Naive thymus-derived CD8-positive, alpha-beta T cell (primary cell): ENCODE measurements around the gene MGAT4C. TPM values are rescaled to one million over a fixed set of nuclear protein-coding genes. Genes with fewer than 3 reads are reported as not detected.

ENCODE experiments used
- ATAC-seq, 2 donors: fragments of 150-1000 bp; cut with Tn5 transposase in 1 of 2; sonication (Bioruptor Pico), chemical (Tn5 transposase) in 1 of 2; 1 replicate in 1 of 2; 2 replicates in 1 of 2; pipeline ENCODE4 v1.10.0; 2021; ENCODE audit warnings: mild to moderate bottlenecking in 2 of 2, moderate library complexity in 2 of 2
- POLR2A ChIA-PET: fragments of 350-600 bp; sonication (Branson Sonifier 250); formaldehyde crosslinking; loops from one replicate; lab custom pipeline; 2021; ENCODE audit warnings: antibody characterized with exemption; lab: Charles Lee
- DNase-seq, 10 donors: peaks; one replicate each; pipeline versions ENCODE4 v3.0.0 to v3.0.0-alpha.2; 2020 to 2022
- H3K27ac Mint-ChIP-seq, 10 donors: one replicate each; pipeline ENCODE4 v1.8.0; 2020 to 2022; ENCODE audit warnings: mild to moderate bottlenecking in 10 of 10, mixed read lengths in 10 of 10, moderate library complexity in 4 of 10, inconsistent platforms in 1 of 10
- H3K27me3 Mint-ChIP-seq, 5 donors: one replicate each; pipeline ENCODE4 v1.8.0; 2021 to 2022; ENCODE audit warnings: mixed read lengths in 5 of 5
- H3K36me3 Mint-ChIP-seq, 3 donors: one replicate each; pipeline ENCODE4 v1.8.0; 2020 to 2022; ENCODE audit warnings: mixed read lengths in 3 of 3, mild to moderate bottlenecking in 2 of 3, inconsistent platforms in 1 of 3
- H3K4me1 Mint-ChIP-seq, 4 donors: one replicate each; pipeline ENCODE4 v1.8.0; 2021 to 2022; ENCODE audit warnings: mixed read lengths in 4 of 4
- H3K4me3 Mint-ChIP-seq, 10 donors: one replicate each; pipeline ENCODE4 v1.8.0; 2020 to 2022; ENCODE audit warnings: mild to moderate bottlenecking in 10 of 10, mixed read lengths in 10 of 10, moderate library complexity in 6 of 10, inconsistent platforms in 1 of 10
- H3K9me3 Mint-ChIP-seq, 9 donors: one replicate each; pipeline ENCODE4 v1.8.0; 2020 to 2022; ENCODE audit warnings: mixed read lengths in 9 of 9, mild to moderate bottlenecking in 3 of 9, inconsistent platforms in 1 of 9, moderate library complexity in 1 of 9
- polyA plus RNA-seq, 3 donors: library from polyadenylated mRNA; unstranded; fragments of 300-500 nt; fragmentation: Illumina TruSeq; gene quantifications; one replicate each; pipeline ENCODE4 v1.2.3, GENCODE V29; 2021
- total RNA-seq, 8 experiments: library from RNA in 2 of 8; stranded (reverse) in 2 of 8; gene quantifications; one replicate each; pipeline ENCODE4 v1.2.3 and lab custom pipeline; 2021 to 2026

The MGAT4C gene
- total and polyA plus RNA-seq, 5 experiments from 2014 or later: not detected

- Mint-ChIP-seq H3K27me3 (no peaks in the 10 kb centered on the region), H3K9me3 (peaks cover 0 to 6% (median 2%) of the 10 kb centered on the region in 9 donors), H3K4me3 (no peak overlapping the region), H3K36me3 (no peaks in the 10 kb centered on the region), H3K27ac (no peak overlapping the region), H3K4me1 (no peaks in the 10 kb centered on the region)
- DNase-seq (no peak), ATAC-seq (no peak)
- POLR2A ChIA-PET: no interaction called here
These were observed 270.2 kb downstream of the MGAT4C start for GRCh38 chr12:85985996-85986395.

- no peaks in the 10 kb centered on the region for H3K27me3 Mint-ChIP-seq
- H3K27ac Mint-ChIP-seq: no peak overlapping the region
- H3K4me3 Mint-ChIP-seq: no peak overlapping the region
- H3K4me1 Mint-ChIP-seq: no peaks in the 10 kb centered on the region
- peaks cover 0 to 6% (median 0%) of the 10 kb centered on the region in 9 donors for H3K9me3 Mint-ChIP-seq
- no peaks in the 10 kb centered on the region for H3K36me3 Mint-ChIP-seq
- POLR2A ChIA-PET: no interaction called here
- ATAC-seq (no peak), DNase-seq (no peak)
These were observed 272.6 kb downstream of the MGAT4C start for GRCh38 chr12:85983601-85984000.

- no peak overlapping the region for H3K4me3 Mint-ChIP-seq
- DNase-seq (no peak), ATAC-seq (no peak)
- peaks cover 0 to 7% (median 0%) of the 10 kb centered on the region in 9 donors for H3K9me3 Mint-ChIP-seq
- H3K36me3 Mint-ChIP-seq: no peaks in the 10 kb centered on the region
- H3K27ac Mint-ChIP-seq: no peak overlapping the region
- no peaks in the 10 kb centered on the region for H3K27me3 Mint-ChIP-seq
- no peaks in the 10 kb centered on the region for H3K4me1 Mint-ChIP-seq
- POLR2A ChIA-PET: no interaction called here
These were observed 276.6 kb downstream of the MGAT4C start for GRCh38 chr12:85979641-85980040.

GRCh38 chr12:85975716-85976115, 280.5 kb downstream of the MGAT4C start:
- ATAC-seq (no peak), DNase-seq (no peak)
- H3K27ac Mint-ChIP-seq: no peak overlapping the region
- no peaks in the 10 kb centered on the region for H3K36me3 Mint-ChIP-seq
- H3K9me3 Mint-ChIP-seq: peaks cover 0 to 7% (median 0%) of the 10 kb centered on the region in 9 donors
- no peak overlapping the region for H3K4me3 Mint-ChIP-seq
- H3K27me3 Mint-ChIP-seq: no peaks in the 10 kb centered on the region
- H3K4me1 Mint-ChIP-seq: no peaks in the 10 kb centered on the region
- POLR2A ChIA-PET: no interaction called here

- Mint-ChIP-seq H3K27me3 (no peaks in the 10 kb centered on the region), H3K36me3 (no peaks in the 10 kb centered on the region), H3K27ac (no peak overlapping the region), H3K4me1 (no peaks in the 10 kb centered on the region), H3K4me3 (no peak overlapping the region), H3K9me3 (peaks cover 0 to 7% (median 0%) of the 10 kb centered on the region in 9 donors)
- no peak for DNase-seq
- POLR2A ChIA-PET: no interaction called here
- no peak for ATAC-seq
These were observed 284.4 kb downstream of the MGAT4C start for GRCh38 chr12:85971800-85972199.

GRCh38 chr12:85968606-85969005, 287.6 kb downstream of the MGAT4C start:
- H3K9me3 Mint-ChIP-seq: no peaks in the 10 kb centered on the region
- POLR2A ChIA-PET: no interaction called here
- no peaks in the 10 kb centered on the region for H3K4me1 Mint-ChIP-seq
- H3K27me3 Mint-ChIP-seq: no peaks in the 10 kb centered on the region
- DNase-seq: no peak
- H3K4me3 Mint-ChIP-seq: no peak overlapping the region
- no peaks in the 10 kb centered on the region for H3K36me3 Mint-ChIP-seq
- no peak for ATAC-seq
- no peak overlapping the region for H3K27ac Mint-ChIP-seq

GRCh38 chr12:85963326-85963725, 292.9 kb downstream of the MGAT4C start:
- Mint-ChIP-seq H3K4me1 (no peaks in the 10 kb centered on the region), H3K4me3 (no peak overlapping the region), H3K27me3 (no peaks in the 10 kb centered on the region), H3K27ac (no peak overlapping the region), H3K36me3 (no peaks in the 10 kb centered on the region), H3K9me3 (no peaks in the 10 kb centered on the region)
- ATAC-seq (no peak), DNase-seq (no peak)
- POLR2A ChIA-PET: no interaction called here

- Mint-ChIP-seq H3K27me3 (no peaks in the 10 kb centered on the region), H3K27ac (no peak overlapping the region), H3K9me3 (peaks cover 0 to 2% (median 0%) of the 10 kb centered on the region in 9 donors), H3K36me3 (no peaks in the 10 kb centered on the region), H3K4me1 (no peaks in the 10 kb centered on the region), H3K4me3 (no peak overlapping the region)
- DNase-seq (no peak), ATAC-seq (no peak)
- POLR2A ChIA-PET: no interaction called here
These were observed 300.1 kb downstream of the MGAT4C start for GRCh38 chr12:85956081-85956480.

- H3K4me1 Mint-ChIP-seq: no peaks in the 10 kb centered on the region
- POLR2A ChIA-PET: no interaction called here
- no peak for ATAC-seq
- H3K9me3 Mint-ChIP-seq: peaks cover 0 to 2% (median 0%) of the 10 kb centered on the region in 9 donors
- no peak overlapping the region for H3K27ac Mint-ChIP-seq
- H3K27me3 Mint-ChIP-seq: peaks cover 0 to 4% (median 0%) of the 10 kb centered on the region in 5 donors
- no peak overlapping the region for H3K4me3 Mint-ChIP-seq
- H3K36me3 Mint-ChIP-seq: no peaks in the 10 kb centered on the region
- DNase-seq: no peak
These were observed 301.1 kb downstream of the MGAT4C start for GRCh38 chr12:85955127-85955526.

GRCh38 chr12:85951823-85952222, 304.4 kb downstream of the MGAT4C start:
- DNase-seq: no peak
- peaks cover 0 to 4% (median 0%) of the 10 kb centered on the region in 5 donors for H3K27me3 Mint-ChIP-seq

GRCh38 chr12:85949253-85949652, 306.9 kb downstream of the MGAT4C start:
- DNase-seq (no peak), ATAC-seq (no peak)
- Mint-ChIP-seq H3K4me3 (no peak overlapping the region), H3K27ac (no peak overlapping the region), H3K4me1 (no peaks in the 10 kb centered on the region), H3K36me3 (no peaks in the 10 kb centered on the region), H3K9me3 (peaks cover 0 to 4% (median 0%) of the 10 kb centered on the region in 9 donors), H3K27me3 (peaks cover 0 to 4% (median 0%) of the 10 kb centered on the region in 5 donors)
- POLR2A ChIA-PET: no interaction called here

More at GRCh38 chr12:85951823-85952222, 304.4 kb downstream of the MGAT4C start:
- no peak overlapping the region for H3K4me3 Mint-ChIP-seq
- no peak for ATAC-seq
- H3K36me3 Mint-ChIP-seq: no peaks in the 10 kb centered on the region
- H3K9me3 Mint-ChIP-seq: peaks cover 0 to 2% (median 0%) of the 10 kb centered on the region in 9 donors
- POLR2A ChIA-PET: no interaction called here
- no peak overlapping the region for H3K27ac Mint-ChIP-seq
- H3K4me1 Mint-ChIP-seq: no peaks in the 10 kb centered on the region

GRCh38 chr12:85948340-85948739, 307.9 kb downstream of the MGAT4C start:
- Mint-ChIP-seq H3K4me1 (no peaks in the 10 kb centered on the region), H3K4me3 (no peak overlapping the region), H3K9me3 (peaks cover 0 to 4% (median 0%) of the 10 kb centered on the region in 9 donors), H3K27ac (no peak overlapping the region), H3K27me3 (peaks cover 0 to 4% (median 0%) of the 10 kb centered on the region in 5 donors), H3K36me3 (no peaks in the 10 kb centered on the region)
- POLR2A ChIA-PET: no interaction called here
- ATAC-seq (no peak), DNase-seq (no peak)

GRCh38 chr12:85947286-85947685, 308.9 kb downstream of the MGAT4C start:
- H3K27ac Mint-ChIP-seq: no peak overlapping the region
- H3K9me3 Mint-ChIP-seq: peaks cover 0 to 4% (median 0%) of the 10 kb centered on the region in 9 donors
- peaks cover 0 to 4% (median 0%) of the 10 kb centered on the region in 5 donors for H3K27me3 Mint-ChIP-seq
- H3K4me3 Mint-ChIP-seq: no peak overlapping the region
- no peaks in the 10 kb centered on the region for H3K4me1 Mint-ChIP-seq
- no peaks in the 10 kb centered on the region for H3K36me3 Mint-ChIP-seq
- POLR2A ChIA-PET: no interaction called here
- no peak for ATAC-seq
- no peak for DNase-seq

- H3K36me3 Mint-ChIP-seq: no peaks in the 10 kb centered on the region
- H3K4me1 Mint-ChIP-seq: no peaks in the 10 kb centered on the region
- no peak for ATAC-seq
- POLR2A ChIA-PET: no interaction called here
- no peak for DNase-seq
- H3K4me3 Mint-ChIP-seq: no peak overlapping the region
- H3K27ac Mint-ChIP-seq: no peak overlapping the region
- H3K9me3 Mint-ChIP-seq: peaks cover 0 to 4% (median 0%) of the 10 kb centered on the region in 9 donors
- peaks cover 0 to 4% (median 0%) of the 10 kb centered on the region in 5 donors for H3K27me3 Mint-ChIP-seq
These were observed 309.8 kb downstream of the MGAT4C start for GRCh38 chr12:85946375-85946774.
